ENCODE measurements around the gene EMP1. TPM values are rescaled to one million over a fixed set of nuclear protein-coding genes. Genes with fewer than 3 reads are reported as not detected.

EMP1 gene
- total RNA-seq, 1 donor, result 75.6 TPM

DNA sequence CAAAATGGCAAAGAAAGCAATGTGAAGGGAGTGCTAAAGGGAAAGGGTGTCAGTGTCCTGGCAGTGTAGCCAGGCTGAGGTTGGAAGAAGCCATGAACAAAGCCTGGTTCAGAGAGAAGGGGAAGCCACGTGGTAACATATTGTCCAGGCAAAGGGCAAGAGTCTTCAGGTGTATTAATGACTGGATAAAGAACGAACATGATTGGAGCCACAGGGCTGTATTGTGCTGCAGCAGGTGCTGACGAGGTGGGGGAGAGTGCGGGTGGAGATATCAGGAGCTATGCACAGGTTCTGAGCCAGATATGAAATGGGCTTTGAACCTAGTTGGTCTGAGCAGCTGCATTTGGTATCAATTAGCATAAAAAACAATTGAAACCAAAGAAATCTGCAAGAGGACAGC is 18.6 kb upstream of the EMP1 start:
- TF ChIP-seq, protein P1, sequence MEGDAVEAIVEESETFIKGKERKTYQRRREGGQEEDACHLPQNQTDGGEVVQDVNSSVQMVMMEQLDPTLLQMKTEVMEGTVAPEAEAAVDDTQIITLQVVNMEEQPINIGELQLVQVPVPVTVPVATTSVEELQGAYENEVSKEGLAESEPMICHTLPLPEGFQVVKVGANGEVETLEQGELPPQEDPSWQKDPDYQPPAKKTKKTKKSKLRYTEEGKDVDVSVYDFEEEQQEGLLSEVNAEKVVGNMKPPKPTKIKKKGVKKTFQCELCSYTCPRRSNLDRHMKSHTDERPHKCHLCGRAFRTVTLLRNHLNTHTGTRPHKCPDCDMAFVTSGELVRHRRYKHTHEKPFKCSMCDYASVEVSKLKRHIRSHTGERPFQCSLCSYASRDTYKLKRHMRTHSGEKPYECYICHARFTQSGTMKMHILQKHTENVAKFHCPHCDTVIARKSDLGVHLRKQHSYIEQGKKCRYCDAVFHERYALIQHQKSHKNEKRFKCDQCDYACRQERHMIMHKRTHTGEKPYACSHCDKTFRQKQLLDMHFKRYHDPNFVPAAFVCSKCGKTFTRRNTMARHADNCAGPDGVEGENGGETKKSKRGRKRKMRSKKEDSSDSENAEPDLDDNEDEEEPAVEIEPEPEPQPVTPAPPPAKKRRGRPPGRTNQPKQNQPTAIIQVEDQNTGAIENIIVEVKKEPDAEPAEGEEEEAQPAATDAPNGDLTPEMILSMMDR (IDR thresholded peaks at IDR 0.05; ENCODE audit: insufficient read depth, low read depth, low read length), result no peak
- H3K4me3 ChIP-seq (ENCODE audit: low read depth, low read length), result no peak overlapping the region
- no peak for DNase-seq (ENCODE audit: low read depth)

DNA sequence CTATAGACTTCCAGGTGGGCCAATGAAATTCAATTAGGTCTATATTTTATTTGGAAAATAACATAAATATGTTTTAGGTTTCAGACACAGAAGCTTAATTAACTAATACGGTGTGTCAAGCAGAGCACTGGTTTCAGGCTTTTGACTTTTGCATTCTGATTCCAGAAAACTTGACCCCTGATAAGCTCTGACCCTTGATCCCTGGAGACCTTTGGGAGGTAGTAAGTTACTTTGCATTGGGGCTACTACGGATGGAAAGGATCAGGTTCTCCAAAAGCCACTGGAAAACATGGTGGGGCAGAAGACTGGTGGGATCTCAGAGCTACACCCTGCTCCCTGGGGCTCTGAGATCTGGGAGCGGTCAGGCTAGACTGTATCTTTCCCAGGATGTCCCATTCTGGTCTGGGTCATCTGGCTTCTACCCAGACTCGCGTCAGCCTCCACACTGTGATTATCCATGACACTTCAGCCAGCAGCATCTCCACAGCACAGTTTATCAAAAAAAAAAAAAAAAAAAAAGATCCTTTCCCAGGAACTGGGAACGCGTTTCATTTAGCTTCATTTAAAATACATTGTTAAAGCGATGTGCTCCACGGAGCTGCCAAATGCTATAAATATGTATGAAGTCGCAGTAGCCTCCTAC is 17.8 kb upstream of the EMP1 start:
- no peak overlapping the region for H3K4me3 ChIP-seq (ENCODE audit: low read depth, low read length)
- no peak for DNase-seq (ENCODE audit: low read depth)
- TF ChIP-seq, protein P1 (IDR thresholded peaks at IDR 0.05; ENCODE audit: insufficient read depth, low read depth, low read length), result no peak

DNA sequence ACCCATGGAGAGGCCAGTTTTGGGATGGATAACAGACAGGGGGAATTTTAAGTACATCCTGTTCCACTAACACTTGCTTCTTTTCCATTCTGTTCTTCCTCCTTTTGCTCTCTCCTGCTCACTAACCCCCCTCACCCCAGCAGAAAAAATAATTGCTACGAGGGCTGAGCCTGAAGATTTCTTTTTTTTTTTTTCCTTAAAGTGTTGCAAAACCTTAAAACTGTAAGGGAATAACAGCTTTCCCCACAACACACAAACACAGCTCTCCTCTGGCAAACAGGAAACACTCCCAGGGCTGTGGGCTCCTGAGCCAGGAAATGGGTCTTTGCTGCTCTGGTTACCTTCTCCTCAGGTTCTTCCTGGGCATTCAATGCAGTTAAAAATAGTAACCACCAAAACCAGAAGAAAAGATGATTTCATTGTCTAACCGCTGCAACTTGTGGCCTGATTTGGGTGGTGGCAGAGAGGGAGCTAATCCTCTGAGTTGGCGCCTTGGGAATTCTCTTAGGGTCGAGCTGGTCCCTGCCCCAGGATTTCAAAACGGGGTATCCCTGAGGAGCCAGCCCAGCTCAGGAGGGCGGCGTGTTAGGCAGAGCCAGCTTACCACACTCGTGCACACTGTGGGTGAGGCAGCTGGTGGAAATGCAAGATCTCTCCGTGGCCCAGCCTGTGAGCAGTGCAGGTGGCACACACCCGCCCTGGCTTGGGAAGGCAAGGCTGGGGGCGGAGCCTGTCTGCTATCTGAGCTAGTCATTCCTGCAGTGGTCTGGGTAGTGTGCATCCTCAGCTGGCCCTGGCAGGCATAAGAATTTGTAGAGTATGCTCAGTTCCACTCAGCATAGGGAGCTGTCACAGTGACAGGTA is 17.1 kb upstream of the EMP1 start:
- DNase-seq (ENCODE audit: low read depth), result peak; percentile 65
- peak overlapping the region; percentile 10 for H3K4me3 ChIP-seq (ENCODE audit: low read depth, low read length)
- TF ChIP-seq, protein P1 (IDR thresholded peaks at IDR 0.05; ENCODE audit: insufficient read depth, low read depth, low read length), result no peak

DNA sequence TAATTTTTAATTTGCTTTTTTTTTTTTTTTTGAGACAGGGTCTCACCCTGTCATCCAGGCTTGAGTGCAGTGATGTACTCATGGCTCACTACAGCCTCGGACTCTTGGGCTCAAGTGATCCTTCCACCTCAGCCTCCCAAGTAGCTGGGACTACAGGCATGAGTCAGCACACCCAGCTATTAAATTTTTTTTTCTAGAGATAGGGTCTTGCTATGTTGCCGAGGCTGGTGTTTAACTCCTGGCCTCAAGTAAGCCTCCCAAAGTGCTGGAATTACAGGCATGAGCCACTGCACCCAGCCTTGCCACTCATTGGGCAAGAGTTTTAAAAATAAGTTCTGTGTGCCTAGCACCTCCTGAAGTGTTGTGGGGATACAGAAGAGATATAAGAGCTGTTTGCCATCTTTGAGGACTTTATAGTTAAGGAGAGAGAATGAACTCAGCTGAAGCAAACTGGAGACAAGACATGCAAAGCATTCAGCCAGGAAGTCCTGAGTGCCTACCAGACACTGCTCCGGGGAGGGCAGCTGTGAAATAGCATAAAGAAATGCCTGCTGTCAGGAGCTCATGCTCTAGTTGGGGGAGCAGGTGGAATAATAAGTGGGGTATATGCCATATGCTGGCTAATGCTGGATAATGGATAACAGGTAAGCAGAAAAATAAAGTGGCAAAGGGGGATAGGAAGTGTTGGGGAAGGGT is 15.0 kb upstream of the EMP1 start:
- no peak overlapping the region for H3K4me3 ChIP-seq (ENCODE audit: low read depth, low read length)
- TF ChIP-seq, protein P1 (IDR thresholded peaks at IDR 0.05; ENCODE audit: insufficient read depth, low read depth, low read length), result no peak
- peak; percentile 51 for DNase-seq (ENCODE audit: low read depth)

DNA sequence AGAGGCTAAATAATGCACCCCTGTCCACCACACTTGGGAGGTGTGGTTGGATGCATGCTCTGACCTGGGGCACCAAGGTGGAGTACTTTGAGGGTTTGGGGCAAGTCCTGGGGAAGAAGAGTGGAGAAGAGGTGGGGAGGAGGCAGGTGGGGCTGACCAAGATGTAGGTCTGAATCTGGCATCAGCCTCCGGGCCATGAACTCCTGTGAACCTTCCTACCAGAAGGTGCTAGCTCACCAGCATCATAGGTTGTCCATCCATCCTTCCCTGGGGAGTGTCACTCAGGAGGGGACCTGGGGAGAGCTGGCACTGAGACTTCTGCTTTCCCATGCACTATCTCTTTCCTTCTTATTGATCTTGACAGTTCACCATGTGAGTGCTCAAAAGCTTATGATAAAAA is 13.6 kb upstream of the EMP1 start:
- TF ChIP-seq, protein P1 (IDR thresholded peaks at IDR 0.05; ENCODE audit: insufficient read depth, low read depth, low read length), result no peak

DNA sequence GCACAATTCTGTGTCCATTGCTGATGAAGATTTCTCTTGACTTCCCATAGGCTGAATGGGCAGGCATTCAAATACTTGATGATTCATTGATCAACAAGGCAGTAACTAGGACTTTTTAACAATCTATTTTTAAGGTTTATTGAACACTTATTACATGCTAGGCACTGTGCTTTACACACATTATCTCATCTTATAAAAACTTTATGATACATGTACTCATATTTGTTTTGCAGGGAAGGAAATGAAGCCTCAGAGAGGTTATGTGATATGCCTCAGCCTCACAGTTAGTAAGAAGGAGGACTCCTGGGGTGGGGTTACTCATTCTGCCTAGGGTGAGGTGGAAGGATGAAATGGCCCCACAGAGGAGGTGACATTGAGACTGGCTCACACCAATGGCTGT is 12.9 kb upstream of the EMP1 start:
- no peak for DNase-seq (ENCODE audit: low read depth)
- TF ChIP-seq, protein P1 (IDR thresholded peaks at IDR 0.05; ENCODE audit: insufficient read depth, low read depth, low read length), result no peak
- no peak overlapping the region for H3K4me3 ChIP-seq (ENCODE audit: low read depth, low read length)

More for the DNA sequence above, 13.6 kb upstream of the EMP1 start:
- no peak overlapping the region for H3K4me3 ChIP-seq (ENCODE audit: low read depth, low read length)
- no peak for DNase-seq (ENCODE audit: low read depth)

All from fibroblast of villous mesenchyme (primary cell).